ENCODE results near the gene FOXL3.

The FOXL3 gene

GRCh38 chr7:336810-337566 is 47.0 kb downstream of the FOXL3 start:
- ChIA-PET POLR2A (no interaction called here), CTCF (no interaction called here)
- no peak overlapping the region for H3K4me3 ChIP-seq (ENCODE audit: low read depth, low read length)
- H3K4me1 ChIP-seq (ENCODE audit: control insufficient read depth, insufficient read depth, low read length): no peaks in the 10 kb centered on the region
- no peak for TF ChIP-seq SCRT2 (tag by site-specific recombination; IDR thresholded peaks at IDR 0.05)
- no peak for TF ChIP-seq ZNF600 (tag by site-specific recombination; IDR thresholded peaks at IDR 0.05)
- TF ChIP-seq ZNF16 (tag by site-specific recombination; IDR thresholded peaks at IDR 0.05; ENCODE audit: low read depth): no peak
- TF ChIP-seq GLI4 (tag by site-specific recombination; IDR thresholded peaks at IDR 0.05): no peak
- TF ChIP-seq ZNF677 (tag by site-specific recombination; IDR thresholded peaks at IDR 0.05): no peak
- no peak for TF ChIP-seq ZNF18 (tag by site-specific recombination; IDR thresholded peaks at IDR 0.05)
- no peak for TF ChIP-seq ZNF610 (tag by site-specific recombination; IDR thresholded peaks at IDR 0.05; ENCODE audit: borderline replicate concordance)
- H3K36me3 ChIP-seq (ENCODE audit: control insufficient read depth in 2 of 2, insufficient read depth in 1 of 2, low read length in 2 of 2): no peaks in the 10 kb centered on the region
- H3K27ac ChIP-seq (ENCODE audit: extremely low read depth, low read depth, low read length): no peak overlapping the region
- no peaks in the 10 kb centered on the region for H3K9me3 ChIP-seq (ENCODE audit: control insufficient read depth, insufficient read depth, low read depth, low read length)

GRCh38 chr7:337567-337951 is 47.6 kb downstream of the FOXL3 start:
- ChIA-PET CTCF (interaction anchor here (0.5 kb wide), 1 partner anchor 16 kb away, joined by 5 read pairs; no protein-coding TSS in a partner anchor), POLR2A (no interaction called here)
- no peaks in the 10 kb centered on the region for H3K4me1 ChIP-seq (ENCODE audit: control insufficient read depth, insufficient read depth, low read length)
- no peak for TF ChIP-seq ZNF830 (tag by site-specific recombination; IDR thresholded peaks at IDR 0.05; ENCODE audit: low read depth)
- no peaks in the 10 kb centered on the region for H3K9me3 ChIP-seq (ENCODE audit: control insufficient read depth, insufficient read depth, low read depth, low read length)
- no peaks in the 10 kb centered on the region for H3K36me3 ChIP-seq (ENCODE audit: control insufficient read depth in 2 of 2, insufficient read depth in 1 of 2, low read length in 2 of 2)
- H3K4me3 ChIP-seq (ENCODE audit: low read depth, low read length): no peak overlapping the region
- no peak overlapping the region for H3K27ac ChIP-seq (ENCODE audit: extremely low read depth, low read depth, low read length)

- no peak overlapping the region for H3K4me3 ChIP-seq (ENCODE audit: low read depth, low read length)
- TF ChIP-seq ZNF221 (tag by site-specific recombination; IDR thresholded peaks at IDR 0.05; ENCODE audit: borderline replicate concordance) (no peak), PRDM6 (tag by site-specific recombination; IDR thresholded peaks at IDR 0.05) (no peak), GLIS1 (tag by site-specific recombination; IDR thresholded peaks at IDR 0.05) (no peak), ZNF701 (tag by site-specific recombination; IDR thresholded peaks at IDR 0.05) (no peak), TRIM28 (IDR thresholded peaks at IDR 0.05; ENCODE audit: borderline replicate concordance, low read length) (no peak), ZBTB20 (tag by site-specific recombination; IDR thresholded peaks at IDR 0.05) (no peak), ZSCAN18 (tag by site-specific recombination; IDR thresholded peaks at IDR 0.05) (no peak), ZNF837 (tag by site-specific recombination; IDR thresholded peaks at IDR 0.05) (no peak), ZNF639 (tag by site-specific recombination; IDR thresholded peaks at IDR 0.05) (no peak), ZNF248 (tag by site-specific recombination; IDR thresholded peaks at IDR 0.05) (no peak), KLF8 (tag by site-specific recombination; IDR thresholded peaks at IDR 0.05) (no peak)
- no peaks in the 10 kb centered on the region for H3K9me3 ChIP-seq (ENCODE audit: control insufficient read depth, insufficient read depth, low read depth, low read length)
- no peaks in the 10 kb centered on the region for H3K36me3 ChIP-seq (ENCODE audit: control insufficient read depth in 2 of 2, insufficient read depth in 1 of 2, low read length in 2 of 2)
- ChIA-PET POLR2A (no interaction called here), CTCF (interaction anchor here (0.5 kb wide), 1 partner anchor 17 kb away, joined by 5 read pairs; no protein-coding TSS in a partner anchor)
- no peak overlapping the region for H3K27ac ChIP-seq (ENCODE audit: extremely low read depth, low read depth, low read length)
- H3K4me1 ChIP-seq (ENCODE audit: control insufficient read depth, insufficient read depth, low read length): no peaks in the 10 kb centered on the region
These were observed 48.5 kb downstream of the FOXL3 start for GRCh38 chr7:338295-339061.
